HEK293T (cell line): ENCODE results near the gene SCO1.

ENCODE experiments used
- FOXM1 ChIP-seq: fragments of 450-650 bp; IDR thresholded peaks from 2 replicates; pipeline ENCODE4 v1.6.1; 2017; ENCODE audit warnings: mild to moderate bottlenecking, borderline replicate concordance
- LEF1 ChIP-seq: fragments of 450-650 bp; IDR thresholded peaks from 2 replicates; pipeline ENCODE4 v1.6.1; 2017; ENCODE audit warnings: mild to moderate bottlenecking, borderline replicate concordance
- SUZ12 ChIP-seq: fragments of 450-650 bp; IDR thresholded peaks from 2 replicates; pipeline ENCODE4 v1.6.1; 2016; ENCODE audit warnings: mild to moderate bottlenecking
- TARDBP ChIP-seq: fragments of 450-650 bp; IDR thresholded peaks from 2 replicates; pipeline ENCODE4 v1.6.1; 2016
- ZNF384 ChIP-seq: fragments of 450-650 bp; IDR thresholded peaks from 2 replicates; pipeline ENCODE4 v1.6.1; 2016

GRCh38 chr17:10743316-10744009 lies 46.1 kb upstream of the SCO1 start:
- no peak for TF ChIP-seq SUZ12
- no peak for TF ChIP-seq TARDBP
- TF ChIP-seq FOXM1, result no peak
- TF ChIP-seq LEF1, result no peak
- no peak for TF ChIP-seq ZNF384
